ENCODE results near the gene SYTL2. TPM values are rescaled to one million over a fixed set of nuclear protein-coding genes. Genes with fewer than 3 reads are reported as not detected.

Gene SYTL2
- total and polyA plus RNA-seq, 4 donors, result 2.6 to 27.4 (median 4.4) TPM

DNA sequence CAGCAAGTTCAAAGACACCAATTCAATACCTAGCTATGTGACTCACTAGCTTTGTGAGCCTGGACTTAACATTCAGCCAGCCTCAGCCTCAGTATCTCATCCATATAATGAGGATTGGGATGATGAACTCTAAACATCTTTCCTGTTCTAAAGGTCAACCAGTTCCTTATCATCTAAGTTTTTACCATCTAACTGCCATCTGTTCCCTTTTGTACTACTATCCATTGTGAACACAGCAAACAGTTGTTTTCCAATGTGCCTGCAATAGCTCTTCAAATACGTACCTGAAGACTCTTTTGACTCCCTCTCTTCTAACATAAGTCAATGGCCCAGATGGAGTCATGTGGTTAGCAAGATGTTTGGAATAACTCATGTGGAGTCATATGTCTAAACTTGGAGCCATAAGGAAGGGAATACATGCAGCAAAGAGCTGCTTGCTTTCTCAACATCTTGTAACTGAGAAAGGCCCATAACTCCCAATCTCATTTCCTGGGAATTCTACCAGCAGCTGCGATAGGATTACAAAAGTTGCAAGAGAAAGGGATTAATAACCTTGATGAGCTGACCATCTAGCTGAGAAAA, 19.4 kb downstream of the SYTL2 start:
- Histone ChIP-seq H3K4me1 (ENCODE audit: control insufficient read depth in 4 of 4, insufficient read depth in 4 of 4, low read length in 3 of 4) (no peaks in the 10 kb centered on the region), H3K27me3 (ENCODE audit: control insufficient read depth in 4 of 4, insufficient read depth in 4 of 4, low read length in 3 of 4) (no peaks in the 10 kb centered on the region), H3K36me3 (ENCODE audit: control insufficient read depth in 4 of 4, insufficient read depth in 3 of 4, low read depth in 1 of 4, low read length in 3 of 4) (no peaks in the 10 kb centered on the region), H3K4me3 (ENCODE audit: low read depth in 1 of 3, low read length in 3 of 3) (no peak overlapping the region), H3K9me3 (ENCODE audit: control insufficient read depth in 4 of 4, low read length in 3 of 4) (no peaks in the 10 kb centered on the region), H3K27ac (ENCODE audit: low read depth in 1 of 2, low read length in 2 of 2) (no peak overlapping the region), H3K9ac (ENCODE audit: low read depth in 1 of 2, low read length in 2 of 2) (no peak overlapping the region)
- no peak for DNase-seq (ENCODE audit: low spot score)
- TF ChIP-seq REST (IDR thresholded peaks at IDR 0.05) (no peak), RAD21 (IDR thresholded peaks at IDR 0.05) (no peak), SP1 (IDR thresholded peaks at IDR 0.05) (no peak), TAF1 (conservative IDR thresholded peaks at IDR 0.05) (no peak), NR2F2 (IDR thresholded peaks at IDR 0.05) (no peak), YY1 (IDR thresholded peaks at IDR 0.05) (no peak), CTCF (IDR thresholded peaks at IDR 0.05; ENCODE audit: low read depth, low read length, missing input control) (no peak), ATF3 (IDR thresholded peaks at IDR 0.05) (no peak), HNF4A (conservative IDR thresholded peaks at IDR 0.05) (no peak)
- WGBS, result 85% methylated on average over 2 of the region's 2 CpGs

GRCh38 chr11:85787809-85788760, 22.9 kb downstream of the SYTL2 start:
- Histone ChIP-seq H3K27me3 (ENCODE audit: control insufficient read depth in 4 of 4, insufficient read depth in 4 of 4, low read length in 3 of 4) (no peaks in the 10 kb centered on the region), H3K4me1 (ENCODE audit: control insufficient read depth in 4 of 4, insufficient read depth in 4 of 4, low read length in 3 of 4) (no peaks in the 10 kb centered on the region), H3K4me3 (ENCODE audit: low read depth in 1 of 3, low read length in 3 of 3) (no peak overlapping the region), H3K36me3 (ENCODE audit: control insufficient read depth in 4 of 4, insufficient read depth in 3 of 4, low read depth in 1 of 4, low read length in 3 of 4) (no peaks in the 10 kb centered on the region), H3K9ac (ENCODE audit: low read depth in 1 of 2, low read length in 2 of 2) (no peak overlapping the region), H3K27ac (ENCODE audit: low read depth in 1 of 2, low read length in 2 of 2) (no peak overlapping the region), H3K9me3 (ENCODE audit: control insufficient read depth in 4 of 4, low read length in 3 of 4) (peaks cover 0 to under 1% (median 0%) of the 10 kb centered on the region in 4 donors)
- WGBS, result 72% methylated on average over 3 of the region's 3 CpGs
- no peak for DNase-seq (ENCODE audit: low spot score)
- TF ChIP-seq TAF1 (conservative IDR thresholded peaks at IDR 0.05) (no peak), GABPA (IDR thresholded peaks at IDR 0.05 in 1 of 2, conservative IDR thresholded peaks at IDR 0.05 in 1 of 2) (no peak), NR2F2 (IDR thresholded peaks at IDR 0.05) (no peak), SP1 (IDR thresholded peaks at IDR 0.05) (no peak), HNF4G (IDR thresholded peaks at IDR 0.05) (no peak), FOXA1 (IDR thresholded peaks at IDR 0.05) (no peak), RAD21 (IDR thresholded peaks at IDR 0.05) (no peak), ATF3 (IDR thresholded peaks at IDR 0.05) (no peak), JUND (IDR thresholded peaks at IDR 0.05) (no peak), REST (IDR thresholded peaks at IDR 0.05) (no peak), HNF4A (conservative IDR thresholded peaks at IDR 0.05) (no peak), EGR1 (IDR thresholded peaks at IDR 0.05; ENCODE audit: low read depth in 2 of 2) (no peak), FOXA2 (IDR thresholded peaks at IDR 0.05) (no peak), RXRA (IDR thresholded peaks at IDR 0.05) (no peak)
- TF ChIP-seq, protein P1, sequence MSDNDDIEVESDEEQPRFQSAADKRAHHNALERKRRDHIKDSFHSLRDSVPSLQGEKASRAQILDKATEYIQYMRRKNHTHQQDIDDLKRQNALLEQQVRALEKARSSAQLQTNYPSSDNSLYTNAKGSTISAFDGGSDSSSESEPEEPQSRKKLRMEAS (IDR thresholded peaks at IDR 0.05), result no peak
- TF ChIP-seq, protein P2, sequence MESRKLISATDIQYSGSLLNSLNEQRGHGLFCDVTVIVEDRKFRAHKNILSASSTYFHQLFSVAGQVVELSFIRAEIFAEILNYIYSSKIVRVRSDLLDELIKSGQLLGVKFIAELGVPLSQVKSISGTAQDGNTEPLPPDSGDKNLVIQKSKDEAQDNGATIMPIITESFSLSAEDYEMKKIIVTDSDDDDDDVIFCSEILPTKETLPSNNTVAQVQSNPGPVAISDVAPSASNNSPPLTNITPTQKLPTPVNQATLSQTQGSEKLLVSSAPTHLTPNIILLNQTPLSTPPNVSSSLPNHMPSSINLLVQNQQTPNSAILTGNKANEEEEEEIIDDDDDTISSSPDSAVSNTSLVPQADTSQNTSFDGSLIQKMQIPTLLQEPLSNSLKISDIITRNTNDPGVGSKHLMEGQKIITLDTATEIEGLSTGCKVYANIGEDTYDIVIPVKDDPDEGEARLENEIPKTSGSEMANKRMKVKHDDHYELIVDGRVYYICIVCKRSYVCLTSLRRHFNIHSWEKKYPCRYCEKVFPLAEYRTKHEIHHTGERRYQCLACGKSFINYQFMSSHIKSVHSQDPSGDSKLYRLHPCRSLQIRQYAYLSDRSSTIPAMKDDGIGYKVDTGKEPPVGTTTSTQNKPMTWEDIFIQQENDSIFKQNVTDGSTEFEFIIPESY (IDR thresholded peaks at IDR 0.05), result no peak

Measured in liver (tissue), 9 donors.